HepG2 (cell line): ENCODE data around the gene GNB1. TPM values are rescaled to one million over a fixed set of nuclear protein-coding genes. Genes with fewer than 3 reads are reported as not detected.
A peak's percentile ranks its signal among the peaks of the same experiment; 100 is the strongest.

Experiments
- ASH2L ChIP-seq: fragments of 300-600, 200-600 bp; sonication (generic); IDR thresholded peaks from 2 replicates; pipeline ENCODE4 v1.7.0; 2017; ENCODE audit warnings: low read depth, mild to moderate bottlenecking, moderate library complexity, mixed read lengths, low read length; ENCODE audit not compliant: insufficient read length
- ATAD3A ChIP-seq: sonication (generic); formaldehyde crosslinking; IDR thresholded peaks from 2 replicates; pipeline ENCODE4 v1.4.0; 2020; ENCODE audit warnings: missing genetic modification reagents
- EEA1 ChIP-seq: sonication (generic); formaldehyde crosslinking; IDR thresholded peaks from 2 replicates; pipeline ENCODE4 v1.5.1; 2020; ENCODE audit warnings: mild to moderate bottlenecking, missing genetic modification reagents, borderline replicate concordance
- NR2C2 ChIP-seq: sonication (generic); formaldehyde crosslinking; IDR thresholded peaks from 2 replicates; pipeline ENCODE4 v1.4.0; 2020; ENCODE audit warnings: missing genetic modification reagents, mild to moderate bottlenecking, moderate library complexity, borderline replicate concordance
- NR2F6 ChIP-seq, 2 experiments: IDR thresholded peaks; 2 replicates each; pipeline ENCODE4 v1.6.1; 2016; ENCODE audit warnings: antibody characterized with exemption in 1 of 2, mild to moderate bottlenecking in 1 of 2
- RBM39 ChIP-seq: fragments of 200-400 bp; formaldehyde crosslinking; IDR thresholded peaks from one replicate; pipeline ENCODE4 v1.6.1; 2018; ENCODE audit warnings: antibody characterized with exemption, mild to moderate bottlenecking, low read depth, low read length; ENCODE audit not compliant: poor library complexity, severe bottlenecking
- SKI ChIP-seq: fragments of 450-650 bp; IDR thresholded peaks from one replicate; pipeline ENCODE4 v1.6.1; 2018; ENCODE audit warnings: mild to moderate bottlenecking; ENCODE audit not compliant: partially characterized antibody
- ZFP37 ChIP-seq: sonication (generic); formaldehyde crosslinking; IDR thresholded peaks from 2 replicates; pipeline ENCODE4 v1.4.0; 2020; ENCODE audit warnings: missing genetic modification reagents, borderline replicate concordance
- ZMAT3 ChIP-seq: sonication (generic); formaldehyde crosslinking; conservative IDR thresholded peaks from 2 replicates; pipeline ENCODE4 v1.7.0; 2021; ENCODE audit warnings: missing genetic modification reagents
- ZNF264 ChIP-seq: sonication (generic); formaldehyde crosslinking; IDR thresholded peaks from 2 replicates; pipeline ENCODE4 v1.4.0; 2020; ENCODE audit warnings: missing genetic modification reagents
- ZNF333 ChIP-seq: sonication (generic); formaldehyde crosslinking; IDR thresholded peaks from 2 replicates; pipeline ENCODE4 v1.4.0; 2020; ENCODE audit warnings: mild to moderate bottlenecking, missing genetic modification reagents, borderline replicate concordance
- ZNF749 ChIP-seq: sonication (generic); formaldehyde crosslinking; IDR thresholded peaks from 2 replicates; pipeline ENCODE4 v1.8.0; 2022; ENCODE audit warnings: mild to moderate bottlenecking, missing genetic modification reagents, moderate library complexity, borderline replicate concordance
- ZNF788 ChIP-seq: sonication (generic); formaldehyde crosslinking; IDR thresholded peaks from 2 replicates; pipeline ENCODE4 v1.5.0; 2020; ENCODE audit warnings: mild to moderate bottlenecking, missing genetic modification reagents, borderline replicate concordance
- polyA plus RNA-seq, 8 experiments: library from polyadenylated mRNA; depleted of rRNA in 3 of 8; stranded (reverse) in 7 of 8; unstranded in 1 of 8; fragments of >200 nt; fragmentation: Illumina TruSeq in 4 of 8; extraction: Trizol in 4 of 8; gene quantifications; 2 replicates each; pipeline versions ENCODE4 v1.2.1 to v1.2.3, GENCODE V29; 2011 to 2016; ENCODE audit warnings: low read depth in 4 of 8, missing spikeins in 1 of 8, mixed read lengths in 1 of 8; ENCODE audit not compliant: insufficient read depth in 1 of 8
- total RNA-seq, 5 experiments: library from RNA; depleted of rRNA; stranded (reverse); fragments of >200 nt; fragmentation: Illumina TruSeq; extraction: Trizol; gene quantifications; 2 replicates each; pipeline ENCODE4 v1.2.3, GENCODE V29; 2016; ENCODE audit warnings: low read depth in 1 of 5
- TF ChIP-seq, protein P1 (sequence below): sonication (generic); formaldehyde crosslinking; IDR thresholded peaks from 2 replicates; pipeline ENCODE4 v1.4.0; 2020; ENCODE audit warnings: mild to moderate bottlenecking, missing genetic modification reagents
- TF ChIP-seq, protein P2 (sequence below): sonication (generic); formaldehyde crosslinking; IDR thresholded peaks from 2 replicates; pipeline ENCODE4 v1.4.0; 2020; ENCODE audit warnings: missing genetic modification reagents
- TF ChIP-seq, protein P3 (sequence below): sonication (generic); formaldehyde crosslinking; IDR thresholded peaks from 2 replicates; pipeline ENCODE4 v1.5.0; 2020; ENCODE audit warnings: mild to moderate bottlenecking, missing genetic modification reagents, borderline replicate concordance
- TF ChIP-seq, protein P4 (sequence below): sonication (generic); formaldehyde crosslinking; IDR thresholded peaks from 2 replicates; pipeline ENCODE4 v1.4.0; 2020; ENCODE audit warnings: missing genetic modification reagents

The GNB1 gene
- total and polyA plus RNA-seq, 2 of the 13 experiments (the other 11 are each of a cell fraction or from before 2014, with no cell fraction given) = 66.2 to 327 TPM

DNA sequence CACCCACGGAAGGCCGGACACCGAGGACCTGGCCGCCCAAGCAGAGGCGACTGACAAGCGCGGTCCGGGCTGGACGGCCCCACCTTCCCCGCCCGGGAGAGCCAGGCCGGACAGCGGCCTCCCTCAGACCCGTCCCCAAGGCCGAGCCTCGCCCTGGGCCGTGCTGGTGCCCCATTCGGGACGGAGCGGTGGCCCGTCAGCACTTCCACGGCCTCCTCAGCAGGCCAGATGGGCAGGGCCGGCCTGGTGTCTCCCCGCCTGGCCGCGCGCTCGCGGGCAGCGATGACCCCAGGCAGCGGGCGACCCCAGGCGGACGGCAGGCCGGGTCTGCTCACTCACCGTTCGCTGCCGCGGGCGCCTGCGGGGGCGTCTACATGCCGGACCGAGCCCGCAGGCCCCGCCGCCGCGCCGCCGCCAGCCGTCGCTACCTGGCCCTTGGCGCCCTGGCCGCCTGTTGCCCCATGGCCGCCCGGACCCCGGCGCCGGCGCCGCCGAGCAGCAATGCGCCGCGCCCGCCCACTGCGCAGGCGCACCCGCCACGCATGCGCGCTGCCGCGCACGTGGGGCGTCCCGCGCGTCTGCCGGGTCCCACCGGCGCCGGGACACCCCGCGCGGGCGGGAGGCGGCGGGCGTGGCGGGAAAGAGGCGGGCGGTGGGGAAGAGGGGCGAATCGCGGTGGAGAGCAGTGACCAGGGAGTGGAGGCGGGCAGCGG is 112.8 kb downstream of the GNB1 start, which contains the start of gene NADK (continued):
- TF ChIP-seq SKI (peak; percentile 54), NR2F6 (IDR thresholded peaks at IDR 0.05) (no peak), NR2F6 (CRISPR knock-in tag; IDR thresholded peaks at IDR 0.05) (no peak), ZNF333 (CRISPR knock-in tag) (peak; percentile 74; the same call in 1 of the 2 replicates), EEA1 (CRISPR knock-in tag) (no peak), RBM39 (no peak), NR2C2 (CRISPR knock-in tag) (0 out of 2 replicates have a peak, but pooled peaks have one; percentile 16), ZNF788 (CRISPR knock-in tag) (no peak), ATAD3A (CRISPR knock-in tag) (no peak), ZMAT3 (CRISPR knock-in tag) (no peak), ZNF264 (CRISPR knock-in tag) (no peak), ZFP37 (CRISPR knock-in tag) (no peak), ZNF749 (CRISPR knock-in tag) (no peak; the same call in 1 of the 2 replicates), ASH2L (peak; percentile 30)
- TF ChIP-seq, protein P1, sequence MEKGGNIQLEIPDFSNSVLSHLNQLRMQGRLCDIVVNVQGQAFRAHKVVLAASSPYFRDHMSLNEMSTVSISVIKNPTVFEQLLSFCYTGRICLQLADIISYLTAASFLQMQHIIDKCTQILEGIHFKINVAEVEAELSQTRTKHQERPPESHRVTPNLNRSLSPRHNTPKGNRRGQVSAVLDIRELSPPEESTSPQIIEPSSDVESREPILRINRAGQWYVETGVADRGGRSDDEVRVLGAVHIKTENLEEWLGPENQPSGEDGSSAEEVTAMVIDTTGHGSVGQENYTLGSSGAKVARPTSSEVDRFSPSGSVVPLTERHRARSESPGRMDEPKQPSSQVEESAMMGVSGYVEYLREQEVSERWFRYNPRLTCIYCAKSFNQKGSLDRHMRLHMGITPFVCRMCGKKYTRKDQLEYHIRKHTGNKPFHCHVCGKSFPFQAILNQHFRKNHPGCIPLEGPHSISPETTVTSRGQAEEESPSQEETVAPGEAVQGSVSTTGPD (CRISPR knock-in tag) = no peak
- TF ChIP-seq, protein P2, sequence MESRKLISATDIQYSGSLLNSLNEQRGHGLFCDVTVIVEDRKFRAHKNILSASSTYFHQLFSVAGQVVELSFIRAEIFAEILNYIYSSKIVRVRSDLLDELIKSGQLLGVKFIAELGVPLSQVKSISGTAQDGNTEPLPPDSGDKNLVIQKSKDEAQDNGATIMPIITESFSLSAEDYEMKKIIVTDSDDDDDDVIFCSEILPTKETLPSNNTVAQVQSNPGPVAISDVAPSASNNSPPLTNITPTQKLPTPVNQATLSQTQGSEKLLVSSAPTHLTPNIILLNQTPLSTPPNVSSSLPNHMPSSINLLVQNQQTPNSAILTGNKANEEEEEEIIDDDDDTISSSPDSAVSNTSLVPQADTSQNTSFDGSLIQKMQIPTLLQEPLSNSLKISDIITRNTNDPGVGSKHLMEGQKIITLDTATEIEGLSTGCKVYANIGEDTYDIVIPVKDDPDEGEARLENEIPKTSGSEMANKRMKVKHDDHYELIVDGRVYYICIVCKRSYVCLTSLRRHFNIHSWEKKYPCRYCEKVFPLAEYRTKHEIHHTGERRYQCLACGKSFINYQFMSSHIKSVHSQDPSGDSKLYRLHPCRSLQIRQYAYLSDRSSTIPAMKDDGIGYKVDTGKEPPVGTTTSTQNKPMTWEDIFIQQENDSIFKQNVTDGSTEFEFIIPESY (CRISPR knock-in tag) = no peak
- TF ChIP-seq, protein P3, sequence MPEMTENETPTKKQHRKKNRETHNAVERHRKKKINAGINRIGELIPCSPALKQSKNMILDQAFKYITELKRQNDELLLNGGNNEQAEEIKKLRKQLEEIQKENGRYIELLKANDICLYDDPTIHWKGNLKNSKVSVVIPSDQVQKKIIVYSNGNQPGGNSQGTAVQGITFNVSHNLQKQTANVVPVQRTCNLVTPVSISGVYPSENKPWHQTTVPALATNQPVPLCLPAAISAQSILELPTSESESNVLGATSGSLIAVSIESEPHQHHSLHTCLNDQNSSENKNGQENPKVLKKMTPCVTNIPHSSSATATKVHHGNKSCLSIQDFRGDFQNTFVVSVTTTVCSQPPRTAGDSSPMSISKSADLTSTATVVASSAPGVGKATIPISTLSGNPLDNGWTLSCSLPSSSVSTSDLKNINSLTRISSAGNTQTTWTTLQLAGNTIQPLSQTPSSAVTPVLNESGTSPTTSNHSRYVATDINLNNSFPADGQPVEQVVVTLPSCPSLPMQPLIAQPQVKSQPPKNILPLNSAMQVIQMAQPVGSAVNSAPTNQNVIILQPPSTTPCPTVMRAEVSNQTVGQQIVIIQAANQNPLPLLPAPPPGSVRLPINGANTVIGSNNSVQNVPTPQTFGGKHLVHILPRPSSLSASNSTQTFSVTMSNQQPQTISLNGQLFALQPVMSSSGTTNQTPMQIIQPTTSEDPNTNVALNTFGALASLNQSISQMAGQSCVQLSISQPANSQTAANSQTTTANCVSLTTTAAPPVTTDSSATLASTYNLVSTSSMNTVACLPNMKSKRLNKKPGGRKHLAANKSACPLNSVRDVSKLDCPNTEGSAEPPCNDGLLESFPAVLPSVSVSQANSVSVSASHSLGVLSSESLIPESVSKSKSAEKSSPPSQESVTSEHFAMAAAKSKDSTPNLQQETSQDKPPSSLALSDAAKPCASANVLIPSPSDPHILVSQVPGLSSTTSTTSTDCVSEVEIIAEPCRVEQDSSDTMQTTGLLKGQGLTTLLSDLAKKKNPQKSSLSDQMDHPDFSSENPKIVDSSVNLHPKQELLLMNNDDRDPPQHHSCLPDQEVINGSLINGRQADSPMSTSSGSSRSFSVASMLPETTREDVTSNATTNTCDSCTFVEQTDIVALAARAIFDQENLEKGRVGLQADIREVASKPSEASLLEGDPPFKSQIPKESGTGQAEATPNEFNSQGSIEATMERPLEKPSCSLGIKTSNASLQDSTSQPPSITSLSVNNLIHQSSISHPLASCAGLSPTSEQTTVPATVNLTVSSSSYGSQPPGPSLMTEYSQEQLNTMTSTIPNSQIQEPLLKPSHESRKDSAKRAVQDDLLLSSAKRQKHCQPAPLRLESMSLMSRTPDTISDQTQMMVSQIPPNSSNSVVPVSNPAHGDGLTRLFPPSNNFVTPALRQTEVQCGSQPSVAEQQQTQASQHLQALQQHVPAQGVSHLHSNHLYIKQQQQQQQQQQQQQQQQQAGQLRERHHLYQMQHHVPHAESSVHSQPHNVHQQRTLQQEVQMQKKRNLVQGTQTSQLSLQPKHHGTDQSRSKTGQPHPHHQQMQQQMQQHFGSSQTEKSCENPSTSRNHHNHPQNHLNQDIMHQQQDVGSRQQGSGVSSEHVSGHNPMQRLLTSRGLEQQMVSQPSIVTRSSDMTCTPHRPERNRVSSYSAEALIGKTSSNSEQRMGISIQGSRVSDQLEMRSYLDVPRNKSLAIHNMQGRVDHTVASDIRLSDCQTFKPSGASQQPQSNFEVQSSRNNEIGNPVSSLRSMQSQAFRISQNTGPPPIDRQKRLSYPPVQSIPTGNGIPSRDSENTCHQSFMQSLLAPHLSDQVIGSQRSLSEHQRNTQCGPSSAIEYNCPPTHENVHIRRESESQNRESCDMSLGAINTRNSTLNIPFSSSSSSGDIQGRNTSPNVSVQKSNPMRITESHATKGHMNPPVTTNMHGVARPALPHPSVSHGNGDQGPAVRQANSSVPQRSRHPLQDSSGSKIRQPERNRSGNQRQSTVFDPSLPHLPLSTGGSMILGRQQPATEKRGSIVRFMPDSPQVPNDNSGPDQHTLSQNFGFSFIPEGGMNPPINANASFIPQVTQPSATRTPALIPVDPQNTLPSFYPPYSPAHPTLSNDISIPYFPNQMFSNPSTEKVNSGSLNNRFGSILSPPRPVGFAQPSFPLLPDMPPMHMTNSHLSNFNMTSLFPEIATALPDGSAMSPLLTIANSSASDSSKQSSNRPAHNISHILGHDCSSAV (CRISPR knock-in tag) = no peak
- TF ChIP-seq, protein P4, sequence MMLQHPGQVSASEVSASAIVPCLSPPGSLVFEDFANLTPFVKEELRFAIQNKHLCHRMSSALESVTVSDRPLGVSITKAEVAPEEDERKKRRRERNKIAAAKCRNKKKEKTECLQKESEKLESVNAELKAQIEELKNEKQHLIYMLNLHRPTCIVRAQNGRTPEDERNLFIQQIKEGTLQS (CRISPR knock-in tag) = no peak
